ENCODE results near the gene STH.

- TF ChIP-seq CTCF (IDR thresholded peaks at IDR 0.05 in 2 of 3, conservative IDR thresholded peaks at IDR 0.05 in 1 of 3; ENCODE audit: control insufficient read depth in 2 of 3, extremely low read depth in 1 of 3, insufficient read depth in 1 of 3, low read depth in 3 of 3, low read length in 3 of 3) (no peak), GABPA (IDR thresholded peaks at IDR 0.05; ENCODE audit: low read depth) (no peak), TARDBP (IDR thresholded peaks at IDR 0.05; ENCODE audit: borderline replicate concordance) (no peak), CUX1 (IDR thresholded peaks at IDR 0.05; ENCODE audit: insufficient replicate concordance, low read depth, low read length) (no peak), EZH2 (IDR thresholded peaks at IDR 0.05; ENCODE audit: borderline replicate concordance, control insufficient read depth, low read depth, low read length) (no peak), BCL3 (IDR thresholded peaks at IDR 0.05; ENCODE audit: borderline replicate concordance, insufficient read depth, low read depth, low read length, poor library complexity, severe bottlenecking) (no peak), REST (IDR thresholded peaks at IDR 0.05; ENCODE audit: low read depth, low read length) (no peak), EP300 (IDR thresholded peaks at IDR 0.05; ENCODE audit: borderline replicate concordance in 1 of 2, control insufficient read depth in 1 of 2, low read depth in 2 of 2, low read length in 2 of 2) (no peak), CEBPB (IDR thresholded peaks at IDR 0.05; ENCODE audit: borderline replicate concordance in 1 of 2, low read depth in 2 of 2, low read length in 2 of 2) (no peak), TCF12 (IDR thresholded peaks at IDR 0.05; ENCODE audit: low read depth, low read length) (no peak)
These were observed 26.6 kb downstream of the STH start for GRCh38 chr17:46025510-46026165.

Measured in GM12878 (cell line).